ENCODE results near the gene TNFRSF25.
"Not testable (repeated sequence)": the region's sequence is repeated elsewhere in the genome, so short reads cannot be mapped to it uniquely, and the experiment has no call there.

DNA sequence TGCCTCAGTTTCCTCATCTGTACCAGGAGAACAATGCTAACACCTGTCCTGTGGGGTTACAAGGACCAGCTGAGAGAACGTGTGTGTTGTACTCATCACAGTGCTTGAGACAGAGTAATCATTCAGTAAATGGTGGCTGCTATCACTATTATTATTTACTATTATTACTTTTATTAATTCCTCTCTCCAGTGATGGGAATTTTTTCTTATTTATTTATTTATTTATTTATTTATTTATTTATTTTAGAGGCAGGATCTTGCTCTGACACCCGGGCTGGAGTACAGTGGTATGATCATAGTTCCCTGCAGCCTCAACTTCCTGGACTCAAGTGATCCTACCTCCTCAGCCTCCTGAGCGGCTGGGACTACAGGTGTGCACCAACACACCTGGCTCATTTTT lies 29.7 kb downstream of the TNFRSF25 start:
- not testable (repeated sequence) for TF ChIP-seq TAF1 (IDR thresholded peaks at IDR 0.05; ENCODE audit: borderline replicate concordance, low read depth, low read length); EGR1 (IDR thresholded peaks at IDR 0.05; ENCODE audit: borderline replicate concordance in 1 of 2, low read depth in 2 of 2, low read length in 2 of 2); EZH2 (IDR thresholded peaks at IDR 0.05; ENCODE audit: borderline replicate concordance, control insufficient read depth, low read depth, low read length); RAD51 (IDR thresholded peaks at IDR 0.05); CBFB (IDR thresholded peaks at IDR 0.05; ENCODE audit: low read depth); CHD2 (IDR thresholded peaks at IDR 0.05; ENCODE audit: borderline replicate concordance, low read depth, low read length); ASH2L (IDR thresholded peaks at IDR 0.05; ENCODE audit: borderline replicate concordance, low read depth); MXI1 (IDR thresholded peaks at IDR 0.05; ENCODE audit: low read depth, low read length); CHD1 (IDR thresholded peaks at IDR 0.05; ENCODE audit: low read depth, low read length)
- TF ChIP-seq, protein P1, sequence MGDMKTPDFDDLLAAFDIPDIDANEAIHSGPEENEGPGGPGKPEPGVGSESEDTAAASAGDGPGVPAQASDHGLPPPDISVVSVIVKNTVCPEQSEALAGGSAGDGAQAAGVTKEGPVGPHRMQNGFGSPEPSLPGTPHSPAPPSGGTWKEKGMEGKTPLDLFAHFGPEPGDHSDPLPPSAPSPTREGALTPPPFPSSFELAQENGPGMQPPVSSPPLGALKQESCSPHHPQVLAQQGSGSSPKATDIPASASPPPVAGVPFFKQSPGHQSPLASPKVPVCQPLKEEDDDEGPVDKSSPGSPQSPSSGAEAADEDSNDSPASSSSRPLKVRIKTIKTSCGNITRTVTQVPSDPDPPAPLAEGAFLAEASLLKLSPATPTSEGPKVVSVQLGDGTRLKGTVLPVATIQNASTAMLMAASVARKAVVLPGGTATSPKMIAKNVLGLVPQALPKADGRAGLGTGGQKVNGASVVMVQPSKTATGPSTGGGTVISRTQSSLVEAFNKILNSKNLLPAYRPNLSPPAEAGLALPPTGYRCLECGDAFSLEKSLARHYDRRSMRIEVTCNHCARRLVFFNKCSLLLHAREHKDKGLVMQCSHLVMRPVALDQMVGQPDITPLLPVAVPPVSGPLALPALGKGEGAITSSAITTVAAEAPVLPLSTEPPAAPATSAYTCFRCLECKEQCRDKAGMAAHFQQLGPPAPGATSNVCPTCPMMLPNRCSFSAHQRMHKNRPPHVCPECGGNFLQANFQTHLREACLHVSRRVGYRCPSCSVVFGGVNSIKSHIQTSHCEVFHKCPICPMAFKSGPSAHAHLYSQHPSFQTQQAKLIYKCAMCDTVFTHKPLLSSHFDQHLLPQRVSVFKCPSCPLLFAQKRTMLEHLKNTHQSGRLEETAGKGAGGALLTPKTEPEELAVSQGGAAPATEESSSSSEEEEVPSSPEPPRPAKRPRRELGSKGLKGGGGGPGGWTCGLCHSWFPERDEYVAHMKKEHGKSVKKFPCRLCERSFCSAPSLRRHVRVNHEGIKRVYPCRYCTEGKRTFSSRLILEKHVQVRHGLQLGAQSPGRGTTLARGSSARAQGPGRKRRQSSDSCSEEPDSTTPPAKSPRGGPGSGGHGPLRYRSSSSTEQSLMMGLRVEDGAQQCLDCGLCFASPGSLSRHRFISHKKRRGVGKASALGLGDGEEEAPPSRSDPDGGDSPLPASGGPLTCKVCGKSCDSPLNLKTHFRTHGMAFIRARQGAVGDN (IDR thresholded peaks at IDR 0.05) = not testable (repeated sequence)
- TF ChIP-seq, protein P2, sequence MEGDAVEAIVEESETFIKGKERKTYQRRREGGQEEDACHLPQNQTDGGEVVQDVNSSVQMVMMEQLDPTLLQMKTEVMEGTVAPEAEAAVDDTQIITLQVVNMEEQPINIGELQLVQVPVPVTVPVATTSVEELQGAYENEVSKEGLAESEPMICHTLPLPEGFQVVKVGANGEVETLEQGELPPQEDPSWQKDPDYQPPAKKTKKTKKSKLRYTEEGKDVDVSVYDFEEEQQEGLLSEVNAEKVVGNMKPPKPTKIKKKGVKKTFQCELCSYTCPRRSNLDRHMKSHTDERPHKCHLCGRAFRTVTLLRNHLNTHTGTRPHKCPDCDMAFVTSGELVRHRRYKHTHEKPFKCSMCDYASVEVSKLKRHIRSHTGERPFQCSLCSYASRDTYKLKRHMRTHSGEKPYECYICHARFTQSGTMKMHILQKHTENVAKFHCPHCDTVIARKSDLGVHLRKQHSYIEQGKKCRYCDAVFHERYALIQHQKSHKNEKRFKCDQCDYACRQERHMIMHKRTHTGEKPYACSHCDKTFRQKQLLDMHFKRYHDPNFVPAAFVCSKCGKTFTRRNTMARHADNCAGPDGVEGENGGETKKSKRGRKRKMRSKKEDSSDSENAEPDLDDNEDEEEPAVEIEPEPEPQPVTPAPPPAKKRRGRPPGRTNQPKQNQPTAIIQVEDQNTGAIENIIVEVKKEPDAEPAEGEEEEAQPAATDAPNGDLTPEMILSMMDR (IDR thresholded peaks at IDR 0.05 in 2 of 3, conservative IDR thresholded peaks at IDR 0.05 in 1 of 3; ENCODE audit: control insufficient read depth in 2 of 3, extremely low read depth in 1 of 3, insufficient read depth in 1 of 3, low read depth in 3 of 3, low read length in 3 of 3) = not testable (repeated sequence)
- TF ChIP-seq, protein P3, sequence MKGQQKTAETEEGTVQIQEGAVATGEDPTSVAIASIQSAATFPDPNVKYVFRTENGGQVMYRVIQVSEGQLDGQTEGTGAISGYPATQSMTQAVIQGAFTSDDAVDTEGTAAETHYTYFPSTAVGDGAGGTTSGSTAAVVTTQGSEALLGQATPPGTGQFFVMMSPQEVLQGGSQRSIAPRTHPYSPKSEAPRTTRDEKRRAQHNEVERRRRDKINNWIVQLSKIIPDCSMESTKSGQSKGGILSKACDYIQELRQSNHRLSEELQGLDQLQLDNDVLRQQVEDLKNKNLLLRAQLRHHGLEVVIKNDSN (IDR thresholded peaks at IDR 0.05; ENCODE audit: borderline replicate concordance, extremely low read length, insufficient read depth, low read depth, low read length) = not testable (repeated sequence)
